NCI-H526 (cell line): ENCODE data around the gene NOCT.
A peak's percentile ranks its signal among the peaks of the same experiment; 100 is the strongest.
"Not testable (repeated sequence)": the region's sequence is repeated elsewhere in the genome, so short reads cannot be mapped to it uniquely, and the experiment has no call there.

Source experiments
- DNase-seq, 2 experiments: peaks; one replicate each; lab custom pipeline; 2025; lab: John Stamatoyannopoulos, UW

The NOCT gene

DNA sequence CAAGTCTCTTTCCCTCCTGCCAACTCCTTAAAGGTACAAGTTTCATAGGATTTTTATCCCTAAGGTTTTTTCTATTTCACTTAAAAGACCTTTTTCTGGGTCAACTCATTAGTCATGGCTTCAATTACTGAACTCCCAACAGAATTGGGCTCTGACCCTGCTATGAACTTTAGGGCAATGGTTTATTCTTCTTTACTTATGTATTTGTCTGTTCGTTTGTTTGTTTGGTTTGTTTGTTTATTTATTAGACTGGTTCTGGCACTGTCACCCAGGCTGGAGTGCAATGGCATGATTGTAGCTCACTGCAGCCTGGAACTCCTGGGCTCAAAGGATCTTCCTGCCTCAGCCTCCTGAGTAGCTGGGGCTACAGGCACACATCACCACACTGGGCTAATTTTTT is 5.9 kb upstream of the NOCT start:
- no peak for DNase-seq

GRCh38 chr4:139011225-139011950 is 4.2 kb upstream of the NOCT start:
- no peak for DNase-seq

DNA sequence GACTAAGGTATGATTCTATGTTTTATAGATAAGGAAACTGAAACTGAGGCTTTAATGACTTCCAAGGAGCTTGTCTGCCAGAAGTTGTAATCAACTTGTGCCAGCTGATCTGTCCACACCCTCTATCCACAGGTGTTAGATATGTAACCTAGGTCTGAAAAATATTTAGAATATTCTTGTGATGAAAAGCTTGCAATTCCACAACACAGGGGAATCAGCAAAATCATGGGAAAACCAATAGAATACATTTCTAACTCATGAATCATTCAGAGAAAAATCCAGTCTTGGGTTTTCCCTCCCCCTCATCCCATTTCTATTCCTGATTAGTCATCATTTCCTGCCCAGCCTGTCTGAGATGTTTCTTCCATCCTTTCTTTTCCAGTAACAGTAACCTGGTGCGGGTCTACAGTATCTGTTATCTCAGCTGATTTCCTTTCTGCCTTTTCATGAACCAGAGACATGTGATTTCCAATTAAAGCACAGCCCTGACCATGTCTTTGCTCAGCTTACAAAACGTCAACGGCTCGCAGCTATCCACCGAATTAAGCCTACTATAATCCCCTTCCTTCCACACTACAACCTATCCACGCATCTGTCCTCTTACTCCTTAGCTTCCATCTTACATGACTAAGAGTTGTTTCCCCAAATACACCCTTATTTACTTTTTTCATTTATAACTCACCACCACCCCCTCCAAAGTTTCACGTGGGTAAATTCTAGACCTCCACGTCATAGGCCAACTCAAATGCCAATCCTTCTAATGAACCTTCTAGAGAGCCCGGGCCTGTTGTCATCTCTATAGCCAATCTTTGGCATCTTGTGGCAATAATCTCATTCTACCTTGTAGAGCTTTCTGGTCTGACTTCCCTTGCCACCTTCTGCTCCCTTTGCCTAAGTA is 961 bp upstream of the NOCT start:
- no peak for DNase-seq

DNA sequence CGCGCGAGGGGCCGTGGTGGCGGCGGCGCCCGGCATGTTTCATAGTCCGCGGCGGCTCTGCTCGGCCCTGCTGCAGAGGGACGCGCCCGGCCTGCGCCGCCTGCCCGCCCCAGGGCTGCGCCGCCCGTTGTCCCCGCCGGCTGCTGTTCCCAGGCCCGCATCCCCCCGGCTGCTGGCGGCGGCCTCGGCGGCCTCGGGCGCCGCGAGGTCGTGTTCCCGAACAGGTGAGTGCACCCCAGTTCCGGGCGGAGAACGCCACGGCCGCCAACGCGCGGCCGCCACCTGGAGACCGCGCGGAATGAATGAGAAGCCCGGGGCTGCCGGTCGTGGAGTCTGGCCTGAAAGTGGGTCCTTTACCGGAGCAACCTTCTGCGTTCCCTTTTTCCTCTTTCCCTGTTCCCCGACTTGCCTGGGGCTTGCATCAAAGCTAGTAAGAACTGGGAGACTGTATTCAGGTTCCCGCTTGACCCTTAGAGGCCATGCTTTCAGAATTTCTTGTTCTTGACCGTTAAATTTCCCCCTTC is 429 bp downstream of the NOCT start:
- DNase-seq = peak in 1 of 2 experiments; percentile 77

DNA sequence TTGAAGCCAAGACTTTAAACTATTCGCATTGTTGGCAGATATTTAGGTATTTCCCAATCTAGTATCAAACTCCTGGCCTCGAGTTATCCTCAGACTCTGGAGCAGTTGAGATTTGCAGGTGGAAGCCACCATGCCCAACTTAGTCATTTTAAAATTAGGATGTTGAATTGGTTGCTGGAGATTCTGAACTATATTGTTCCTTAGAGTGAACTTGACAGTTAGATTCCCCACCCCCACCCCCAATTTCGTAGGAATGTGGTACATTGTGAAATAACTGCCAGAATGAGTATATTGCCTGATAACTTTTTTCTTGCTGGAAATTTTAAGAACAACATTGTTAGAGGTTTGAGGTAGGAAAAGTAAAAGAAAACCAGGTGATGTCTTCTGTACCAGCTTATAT is 2.3 kb downstream of the NOCT start:
- DNase-seq = no peak

DNA sequence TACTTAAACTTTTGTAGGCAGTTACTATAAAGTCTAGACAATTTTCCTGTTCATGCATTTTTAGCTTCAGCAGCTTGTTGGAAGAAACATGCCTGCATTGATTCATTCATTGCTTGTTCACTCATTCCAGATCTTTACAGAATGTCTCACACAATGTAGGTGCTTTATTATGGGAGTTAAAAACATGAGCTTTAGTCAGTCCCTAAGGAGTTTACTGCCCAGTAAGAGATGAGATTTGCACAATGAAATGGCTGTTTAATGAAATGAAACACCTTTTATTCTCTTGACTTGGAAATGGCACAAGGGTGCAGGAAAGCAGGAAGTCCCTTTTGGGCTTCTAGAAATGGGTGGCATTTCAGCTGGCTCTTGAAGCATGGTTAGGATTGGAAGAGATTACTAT is 2.9 kb downstream of the NOCT start:
- DNase-seq = no peak

- no peak for DNase-seq
These were observed 3.6 kb downstream of the NOCT start for GRCh38 chr4:139018971-139019758.

DNA sequence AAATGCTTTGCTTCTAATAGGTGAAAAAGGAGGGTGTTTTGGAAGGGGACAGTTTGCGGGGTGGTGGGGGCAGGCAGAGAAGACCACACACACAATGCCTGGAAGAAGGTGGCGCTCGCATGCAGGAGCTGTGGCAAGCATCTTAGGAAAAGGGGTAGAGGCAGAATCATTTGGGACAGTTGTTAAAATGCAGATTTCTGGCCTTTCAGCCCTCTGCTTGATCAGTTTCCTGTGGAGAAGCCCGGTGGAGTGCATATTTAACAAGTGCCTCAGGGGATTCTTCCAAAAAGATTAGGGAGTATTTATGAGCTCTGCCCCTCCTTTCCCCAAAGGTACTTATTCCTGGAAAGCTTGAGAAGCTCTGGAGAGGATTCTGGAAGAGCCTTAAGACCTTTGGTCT is 4.8 kb downstream of the NOCT start:
- no peak for DNase-seq

- DNase-seq = not testable (repeated sequence)
These were observed 5.5 kb downstream of the NOCT start for GRCh38 chr4:139021071-139021470.

DNA sequence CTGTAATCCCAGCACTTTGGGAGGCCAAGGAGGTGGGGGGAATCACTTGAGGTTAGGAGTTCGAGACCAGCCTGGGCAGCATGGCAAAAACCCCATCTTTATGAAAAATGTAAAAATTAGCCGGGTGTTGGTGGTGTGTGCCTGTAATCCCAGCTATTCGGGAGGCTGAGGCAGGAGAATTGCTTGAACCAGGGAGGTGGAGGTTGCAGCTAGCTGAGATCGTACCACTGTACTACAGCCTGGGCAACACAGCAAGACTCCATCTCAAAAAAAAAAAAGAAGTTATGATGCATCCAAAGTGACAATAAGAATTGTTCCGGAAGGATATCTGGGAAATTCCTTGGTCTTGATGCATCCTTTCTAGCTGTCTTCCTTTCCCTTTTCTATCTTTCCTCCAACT is 7.3 kb downstream of the NOCT start:
- DNase-seq = no peak

- no peak for DNase-seq
These were observed 9.1 kb downstream of the NOCT start for GRCh38 chr4:139024686-139025085.

DNA sequence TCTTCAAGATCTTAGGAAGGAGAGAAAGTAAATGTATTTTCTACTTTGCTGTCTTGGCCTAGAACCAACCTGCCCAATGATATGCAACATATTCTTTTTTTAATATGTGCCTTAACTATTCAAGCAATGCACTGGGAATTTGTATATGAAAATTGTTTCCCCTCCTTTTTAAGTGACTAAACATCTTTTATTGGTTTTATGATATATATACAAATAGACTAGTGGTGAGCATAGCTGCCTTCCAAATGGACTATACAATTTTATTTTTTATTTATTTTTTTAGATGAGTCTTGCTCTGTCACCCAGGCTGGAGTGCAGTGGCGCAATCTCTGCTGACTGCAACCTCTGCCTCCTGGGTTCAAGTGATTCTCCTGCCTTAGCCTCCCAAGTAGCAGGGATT is 10.3 kb downstream of the NOCT start:
- DNase-seq = no peak

- DNase-seq = no peak
These were observed 12.2 kb downstream of the NOCT start for GRCh38 chr4:139027776-139028175.

DNA sequence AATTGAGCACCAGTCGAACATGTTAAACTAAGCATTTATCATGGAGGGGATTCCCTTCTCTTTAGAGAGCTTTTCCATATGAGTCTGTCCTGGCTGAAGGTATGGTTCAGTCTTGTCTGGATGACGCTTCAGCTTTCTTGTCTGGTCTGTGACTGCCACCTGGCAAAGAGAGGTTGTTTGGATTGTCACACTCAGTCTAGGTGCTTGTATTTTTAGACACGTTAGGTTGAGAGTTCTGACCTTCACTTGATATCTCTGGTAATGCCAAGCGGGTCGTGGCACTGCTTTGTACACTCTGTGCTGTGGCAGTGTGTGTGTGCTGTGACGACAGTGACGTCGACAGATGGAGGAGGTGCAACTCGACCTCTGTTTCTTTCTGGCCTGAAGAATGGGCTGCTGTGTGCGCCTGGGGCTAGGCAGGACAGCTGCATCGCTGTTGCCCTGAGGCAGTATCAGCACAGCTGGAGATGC is 12.6 kb downstream of the NOCT start:
- no peak for DNase-seq

DNA sequence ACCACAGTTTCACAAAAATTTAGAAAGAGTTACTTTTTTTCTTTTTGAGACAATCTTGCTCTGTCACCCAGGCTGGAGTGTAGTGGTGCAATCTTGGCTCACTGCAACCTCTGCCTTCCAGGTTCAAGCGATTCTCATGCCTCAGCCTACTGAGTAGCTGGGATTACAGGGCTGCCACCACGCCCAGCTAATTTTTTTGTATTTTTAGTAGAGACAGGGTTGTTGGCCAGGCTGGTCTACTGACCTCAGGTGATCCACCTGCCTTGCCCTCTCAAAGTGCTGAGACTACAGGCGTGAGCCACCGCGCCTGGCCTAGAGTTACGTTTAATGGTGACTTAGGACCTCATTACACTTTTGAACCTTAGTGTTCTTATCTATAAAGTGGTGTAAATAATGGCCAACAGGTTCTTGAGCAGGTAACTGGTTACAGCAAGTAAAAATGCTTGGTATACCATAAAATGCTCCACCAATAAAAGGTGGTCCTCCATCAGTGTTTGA is 14.3 kb downstream of the NOCT start:
- DNase-seq = not testable (repeated sequence)

GRCh38 chr4:139030614-139031235 is 15.1 kb downstream of the NOCT start:
- peak; percentile 48 to 86 for DNase-seq

- no peak for DNase-seq
These were observed 20.1 kb downstream of the NOCT start for GRCh38 chr4:139035650-139036049.

DNA sequence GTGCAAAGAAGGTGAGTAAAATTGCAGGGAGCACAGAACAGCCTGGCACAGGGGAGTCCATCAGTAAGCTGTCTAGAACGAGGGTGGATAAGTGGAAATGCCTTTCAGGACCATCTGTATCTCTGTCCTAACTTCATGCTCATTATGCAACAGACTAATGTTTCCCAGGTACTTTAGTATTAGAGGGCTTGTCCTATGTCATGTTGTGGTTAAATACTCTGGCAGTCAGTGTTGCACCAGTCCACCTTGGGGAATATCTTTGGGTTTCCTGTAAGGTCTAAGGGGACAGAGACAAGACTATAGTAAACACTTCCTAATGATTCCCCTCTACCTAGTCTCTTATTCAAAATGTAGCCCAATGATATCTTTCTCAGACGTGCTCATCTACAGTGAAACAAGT is 21.3 kb downstream of the NOCT start:
- DNase-seq = no peak

GRCh38 chr4:139038874-139039443 is 23.4 kb downstream of the NOCT start:
- no peak for DNase-seq

- no peak for DNase-seq
These were observed 27.4 kb downstream of the NOCT start for GRCh38 chr4:139042981-139043460.

GRCh38 chr4:139044291-139044690 is 28.7 kb downstream of the NOCT start:
- no peak for DNase-seq
